Right lobe of liver (tissue), 4 donors: Measurements from ENCODE around the gene VCL.

Experiments used
- CTCF ChIP-seq, 4 donors: fragments of 200-600 bp in 3 of 4; fragments of 450-650 bp in 1 of 4; IDR thresholded peaks; one replicate each; pipeline versions ENCODE4 v1.5.1 to v1.8.0; 2016 to 2022; ENCODE audit warnings: antibody characterized with exemption in 4 of 4, mild to moderate bottlenecking in 2 of 4
- POLR2A ChIP-seq: fragments of 450-650 bp; IDR thresholded peaks from one replicate; pipeline ENCODE4 v1.6.1; 2017; ENCODE audit warnings: antibody characterized with exemption, mild to moderate bottlenecking
- donor health status: DM: no; HTN: no; CAD: no.
- donor health status: DM: no; HTN: no; CAD: no.
- donor health status: DM: no; HTN: yes; CAD: no.

DNA sequence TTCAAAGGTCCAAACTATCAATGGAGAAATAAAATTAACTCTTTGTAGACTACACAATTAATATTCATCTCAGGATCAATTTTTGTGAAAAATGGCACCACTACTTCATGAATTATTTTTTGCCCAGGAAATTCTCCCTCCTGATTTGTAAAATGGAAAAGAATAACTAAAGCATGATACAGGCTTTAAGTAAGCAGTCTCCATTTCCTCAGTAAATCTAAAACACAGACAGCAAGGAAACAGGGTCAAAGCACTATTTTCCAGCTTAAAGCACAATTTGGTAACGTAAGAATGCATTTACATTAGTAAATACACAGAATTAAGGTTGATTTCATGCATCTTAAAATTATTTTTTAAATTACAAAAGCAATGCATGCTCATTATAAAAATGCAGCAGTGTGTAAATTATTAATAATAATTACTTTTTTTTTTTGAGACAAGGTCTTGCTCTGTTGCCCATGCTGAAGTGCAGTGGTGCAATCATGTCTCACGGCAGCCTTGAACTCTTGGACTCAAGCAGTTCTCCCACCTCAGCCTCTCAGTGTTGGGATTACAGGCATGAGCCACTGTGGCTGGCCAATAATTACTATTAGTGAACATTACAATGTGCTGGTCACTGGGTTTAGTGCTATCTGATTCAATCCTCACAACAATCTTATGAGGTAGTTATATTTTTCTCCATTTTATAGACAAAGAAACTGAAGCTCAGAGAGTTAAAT is 26.1 kb upstream of the VCL start:
- TF ChIP-seq CTCF (IDR thresholded peaks at IDR 0.05) (no peak), POLR2A (no peak)
